Parathyroid adenoma (tissue), 2 donors: ENCODE results near the gene TKT.

Experiments used
- H2AFZ ChIP-seq: fragments of 300-600 bp; sonication (generic); one replicate; pipeline ENCODE4 v1.7.0; 2017; ENCODE audit warnings: antibody characterized with exemption, mild to moderate bottlenecking
- H3K27ac ChIP-seq: fragments of 300-600 bp; sonication (generic); one replicate; pipeline ENCODE4 v1.7.0; 2017
- H3K27me3 ChIP-seq: fragments of 300-600 bp; sonication (generic); one replicate; pipeline ENCODE4 v1.7.0; 2017; ENCODE audit warnings: low read length; ENCODE audit not compliant: control insufficient read depth, insufficient read depth
- H3K36me3 ChIP-seq: fragments of 300-600 bp; sonication (generic); one replicate; pipeline ENCODE4 v1.7.0; 2017; ENCODE audit warnings: low read length; ENCODE audit not compliant: control insufficient read depth, insufficient read depth
- H3K4me1 ChIP-seq: fragments of 300-600 bp; sonication (generic); one replicate; pipeline ENCODE4 v1.7.0; 2017; ENCODE audit warnings: control low read depth
- H3K4me2 ChIP-seq: fragments of 300-600 bp; sonication (generic); one replicate; pipeline ENCODE4 v1.7.0; 2017; ENCODE audit warnings: low read length
- H3K4me3 ChIP-seq: fragments of 300-600 bp; sonication (generic); one replicate; pipeline ENCODE4 v1.7.0; 2017; ENCODE audit warnings: low read depth, low read length
- H3K79me2 ChIP-seq: fragments of 300-600 bp; sonication (generic); one replicate; pipeline ENCODE4 v1.7.0; 2017; ENCODE audit warnings: control low read depth
- H3K9ac ChIP-seq: fragments of 300-600 bp; sonication (generic); one replicate; pipeline ENCODE4 v1.7.0; 2017; ENCODE audit warnings: mild to moderate bottlenecking
- H3K9me3 ChIP-seq: fragments of 300-600 bp; sonication (generic); one replicate; pipeline ENCODE4 v1.7.0; 2017; ENCODE audit warnings: low read length; ENCODE audit not compliant: control insufficient read depth
- TF ChIP-seq, protein P1 (sequence below): fragments of 300-600 bp; sonication (generic); IDR thresholded peaks from one replicate; pipeline ENCODE4 v1.7.0; 2017; ENCODE audit warnings: antibody characterized with exemption, mild to moderate bottlenecking
- donor health status: primary hyperparathyroidism.

The TKT gene

GRCh38 chr3:53191836-53192480 is 63.9 kb downstream of the TKT start:
- Histone ChIP-seq H2AFZ (no peak overlapping the region), H3K4me3 (no peak overlapping the region), H3K27ac (peak overlapping the region; percentile 40), H3K36me3 (no peaks in the 10 kb centered on the region), H3K27me3 (no peaks in the 10 kb centered on the region), H3K79me2 (no peaks in the 10 kb centered on the region), H3K9me3 (no peaks in the 10 kb centered on the region), H3K4me2 (no peak overlapping the region), H3K4me1 (peaks cover 35% of the 10 kb centered on the region), H3K9ac (no peak overlapping the region)
- TF ChIP-seq, protein P1, sequence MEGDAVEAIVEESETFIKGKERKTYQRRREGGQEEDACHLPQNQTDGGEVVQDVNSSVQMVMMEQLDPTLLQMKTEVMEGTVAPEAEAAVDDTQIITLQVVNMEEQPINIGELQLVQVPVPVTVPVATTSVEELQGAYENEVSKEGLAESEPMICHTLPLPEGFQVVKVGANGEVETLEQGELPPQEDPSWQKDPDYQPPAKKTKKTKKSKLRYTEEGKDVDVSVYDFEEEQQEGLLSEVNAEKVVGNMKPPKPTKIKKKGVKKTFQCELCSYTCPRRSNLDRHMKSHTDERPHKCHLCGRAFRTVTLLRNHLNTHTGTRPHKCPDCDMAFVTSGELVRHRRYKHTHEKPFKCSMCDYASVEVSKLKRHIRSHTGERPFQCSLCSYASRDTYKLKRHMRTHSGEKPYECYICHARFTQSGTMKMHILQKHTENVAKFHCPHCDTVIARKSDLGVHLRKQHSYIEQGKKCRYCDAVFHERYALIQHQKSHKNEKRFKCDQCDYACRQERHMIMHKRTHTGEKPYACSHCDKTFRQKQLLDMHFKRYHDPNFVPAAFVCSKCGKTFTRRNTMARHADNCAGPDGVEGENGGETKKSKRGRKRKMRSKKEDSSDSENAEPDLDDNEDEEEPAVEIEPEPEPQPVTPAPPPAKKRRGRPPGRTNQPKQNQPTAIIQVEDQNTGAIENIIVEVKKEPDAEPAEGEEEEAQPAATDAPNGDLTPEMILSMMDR, result no peak

DNA sequence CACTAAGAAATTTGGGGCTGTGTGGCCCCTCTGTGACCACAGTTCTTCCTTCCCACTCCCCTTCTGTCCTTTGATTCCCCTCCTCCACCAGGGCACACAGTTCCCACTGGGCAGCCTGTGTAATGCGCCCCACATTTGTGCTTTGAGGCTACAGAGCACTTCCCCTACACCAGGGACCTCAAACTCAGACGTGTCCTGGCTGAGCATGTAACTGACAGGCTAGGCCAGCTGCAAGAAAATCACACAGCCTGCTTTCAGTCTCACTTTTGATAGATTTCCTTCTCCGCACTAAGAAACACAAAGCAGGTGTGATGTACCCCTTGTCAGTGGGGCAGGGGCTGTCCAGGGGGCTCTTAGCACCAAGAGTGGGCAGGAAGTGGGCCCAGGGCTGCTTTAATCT is 65.2 kb downstream of the TKT start:
- Histone ChIP-seq H3K27ac (no peak overlapping the region), H3K9me3 (no peaks in the 10 kb centered on the region), H2AFZ (no peak overlapping the region), H3K79me2 (no peaks in the 10 kb centered on the region), H3K4me3 (no peak overlapping the region), H3K9ac (no peak overlapping the region), H3K36me3 (no peaks in the 10 kb centered on the region), H3K27me3 (no peaks in the 10 kb centered on the region), H3K4me1 (peaks cover 30% of the 10 kb centered on the region), H3K4me2 (no peak overlapping the region)
- TF ChIP-seq, protein P1, result no peak

DNA sequence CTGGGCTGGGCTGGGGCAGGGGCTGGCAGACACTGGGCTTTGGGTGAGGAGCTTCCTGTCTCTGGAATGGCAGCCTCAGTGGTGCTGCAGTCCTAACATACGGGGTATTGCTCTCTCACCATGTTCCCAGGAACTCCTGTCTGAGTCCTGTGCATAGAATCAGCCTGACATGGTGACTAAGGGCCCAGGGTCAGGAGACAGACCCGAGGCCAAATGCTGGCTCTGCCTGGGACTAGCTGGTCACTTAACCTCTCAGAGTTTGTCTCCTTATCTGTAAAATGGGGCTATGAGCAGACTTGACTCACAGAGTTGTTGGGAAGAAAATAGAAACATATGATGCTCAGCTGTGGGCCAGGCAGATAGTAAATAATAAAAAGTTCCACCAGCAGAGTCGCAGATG is 66.5 kb downstream of the TKT start:
- Histone ChIP-seq H3K9ac (no peak overlapping the region), H3K4me3 (no peak overlapping the region), H3K27ac (no peak overlapping the region), H3K9me3 (no peaks in the 10 kb centered on the region), H2AFZ (no peak overlapping the region), H3K79me2 (no peaks in the 10 kb centered on the region), H3K36me3 (no peaks in the 10 kb centered on the region), H3K4me2 (no peak overlapping the region), H3K27me3 (no peaks in the 10 kb centered on the region), H3K4me1 (peaks cover 18% of the 10 kb centered on the region)
- TF ChIP-seq, protein P1, result no peak

DNA sequence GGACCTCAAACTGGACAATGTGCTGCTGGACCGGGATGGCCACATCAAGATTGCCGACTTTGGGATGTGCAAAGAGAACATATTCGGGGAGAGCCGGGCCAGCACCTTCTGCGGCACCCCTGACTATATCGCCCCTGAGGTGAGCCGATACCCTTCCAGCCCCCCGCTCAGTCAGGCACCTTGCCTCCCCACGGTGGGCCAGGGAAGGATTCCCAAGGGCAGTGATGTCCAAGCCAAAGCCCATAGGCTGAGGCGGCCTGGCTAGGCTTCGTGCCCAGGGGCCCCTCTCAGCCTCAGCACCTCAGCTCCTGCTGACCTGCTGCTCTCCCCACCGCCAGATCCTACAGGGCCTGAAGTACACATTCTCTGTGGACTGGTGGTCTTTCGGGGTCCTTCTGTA is 67.1 kb downstream of the TKT start:
- Histone ChIP-seq H3K9ac (no peak overlapping the region), H3K4me3 (no peak overlapping the region), H3K4me2 (no peak overlapping the region), H2AFZ (no peak overlapping the region), H3K4me1 (peaks cover 12% of the 10 kb centered on the region), H3K9me3 (no peaks in the 10 kb centered on the region), H3K79me2 (no peaks in the 10 kb centered on the region), H3K36me3 (no peaks in the 10 kb centered on the region), H3K27me3 (no peaks in the 10 kb centered on the region), H3K27ac (no peak overlapping the region)
- TF ChIP-seq, protein P1, result no peak

- Histone ChIP-seq H3K9me3 (no peaks in the 10 kb centered on the region), H3K79me2 (no peaks in the 10 kb centered on the region), H3K4me3 (no peak overlapping the region), H3K4me2 (no peak overlapping the region), H3K4me1 (peaks cover 7% of the 10 kb centered on the region), H3K9ac (no peak overlapping the region), H3K36me3 (no peaks in the 10 kb centered on the region), H3K27me3 (no peaks in the 10 kb centered on the region), H2AFZ (no peak overlapping the region), H3K27ac (no peak overlapping the region)
- TF ChIP-seq, protein P1, result no peak
Observed at GRCh38 chr3:53188136-53188685, 67.6 kb downstream of the TKT start.
